ENCODE results near the gene MRAP2.

DNA sequence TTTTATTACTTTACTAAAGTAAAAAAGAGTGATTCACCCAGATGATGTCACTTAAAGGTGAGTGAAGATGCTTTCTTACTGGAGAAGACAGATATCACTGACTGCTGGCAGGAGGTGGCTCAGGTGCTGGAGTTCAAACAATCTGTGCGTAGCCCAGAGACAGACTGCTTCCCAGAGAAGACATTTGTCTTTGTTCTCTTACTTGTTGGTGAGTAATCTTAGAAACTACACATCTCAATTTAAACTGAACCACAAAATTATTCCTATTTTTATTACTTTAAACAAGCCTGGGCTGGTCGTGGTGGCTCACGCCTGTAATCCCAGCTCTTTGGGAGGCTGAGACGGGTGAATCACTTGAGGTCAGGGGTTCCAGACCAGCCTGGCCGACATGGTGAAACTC lies 101.7 kb downstream of the MRAP2 start:
- TF ChIP-seq POLR2AphosphoS5 (IDR thresholded peaks at IDR 0.05) (no peak), TAF1 (IDR thresholded peaks at IDR 0.05; ENCODE audit: low read depth) (no peak), CTCF (IDR thresholded peaks at IDR 0.05; ENCODE audit: poor library complexity, severe bottlenecking) (no peak)

Data from neural cell (in vitro differentiated cells).